GM12878 (cell line): ENCODE data around the gene TBCK. TPM values are rescaled to one million over a fixed set of nuclear protein-coding genes. Genes with fewer than 3 reads are reported as not detected.

Experiments used
- ATAC-seq: fragments of 200-7000 bp; cut with Tn5 transposase; 3 replicates; pipeline ENCODE4 v1.9.1; 2020; ENCODE audit warnings: mild to moderate bottlenecking, moderate library complexity
- BruUV-seq: library from RNA; stranded (reverse); fragments of 400-500 nt; replicated peaks from 2 replicates; lab custom pipeline; 2021; lab: Mats Ljungman, UMichigan
- CTCF ChIA-PET: fragments of 300-600 bp; sonication (Branson Sonifier 250); formaldehyde crosslinking; extraction: SDS; loops from one replicate; lab custom pipeline; 2021; ENCODE audit warnings: inconsistent platforms; lab: Yijun Ruan, JAX
- POLR2A ChIA-PET: fragments of 350-600 bp; formaldehyde crosslinking; extraction: SDS; loops from one replicate; lab custom pipeline; 2021; ENCODE audit warnings: inconsistent platforms; lab: Charles Lee
- RAD21 ChIA-PET: fragments of 300-600 bp; sonication (Branson Sonifier 250); formaldehyde crosslinking; loops from one replicate; lab custom pipeline; 2023; ENCODE audit warnings: antibody characterized with exemption; ENCODE audit not compliant: unreplicated experiment; lab: Charles Lee
- SMC1A ChIA-PET: fragments of 300-600 bp; sonication (Branson Sonifier 250); formaldehyde crosslinking; loops from one replicate; lab custom pipeline; 2023; ENCODE audit not compliant: unreplicated experiment, uncharacterized antibody; lab: Charles Lee
- DNase-seq: peaks from one replicate; pipeline ENCODE4 v3.0.0-alpha.2; 2011; ENCODE audit warnings: low read depth, low spot score
- FAIRE-seq: peaks from 3 replicates; lab custom pipeline; 2011; peaks lifted over from hg19 to GRCh38; lab: Jason Lieb, UNC
- H2AFZ ChIP-seq: 2 replicates; pipeline ENCODE4 v1.6.0; 2011; ENCODE audit warnings: low read depth, low read length, control low read depth; ENCODE audit not compliant: control insufficient read depth
- H3K27ac ChIP-seq: 2 replicates; pipeline ENCODE4 v1.5.1; 2011; ENCODE audit warnings: control low read depth; ENCODE audit not compliant: control insufficient read depth, insufficient read depth
- H3K27me3 ChIP-seq, 2 experiments: replicated peaks in 1 of 2; 2 replicates each; pipeline versions ENCODE4 v1.6.0 to v1.6.1; 2011; ENCODE audit warnings: low read length in 1 of 2; ENCODE audit not compliant: control insufficient read depth in 2 of 2, insufficient read depth in 2 of 2
- H3K36me3 ChIP-seq, 2 experiments: 2 replicates each; pipeline ENCODE4 v1.5.1; 2011; ENCODE audit warnings: low read length in 1 of 2; ENCODE audit not compliant: control insufficient read depth in 2 of 2, insufficient read depth in 2 of 2
- H3K4me1 ChIP-seq: 2 replicates; pipeline ENCODE4 v1.6.1; 2011; ENCODE audit warnings: mild to moderate bottlenecking, low read length, moderate library complexity, mixed read lengths; ENCODE audit not compliant: control insufficient read depth, insufficient read depth
- H3K4me2 ChIP-seq: 2 replicates; pipeline ENCODE4 v1.6.0; 2011; ENCODE audit warnings: control low read depth; ENCODE audit not compliant: control insufficient read depth, insufficient read depth
- H3K4me3 ChIP-seq: fragments of 200-600 bp; sonication (generic); 2 replicates; pipeline ENCODE4 v1.5.1; 2016
- H3K79me2 ChIP-seq: 2 replicates; pipeline ENCODE4 v1.6.0; 2011; ENCODE audit warnings: low read length; ENCODE audit not compliant: control insufficient read depth, insufficient read depth
- H3K9ac ChIP-seq: 2 replicates; pipeline ENCODE4 v1.8.0; 2011; ENCODE audit warnings: low read length, control low read depth, mixed read lengths; ENCODE audit not compliant: control insufficient read depth, insufficient read depth
- H3K9me3 ChIP-seq: replicated peaks from 3 replicates; pipeline ENCODE4 v1.5.1; 2011; ENCODE audit warnings: mild to moderate bottlenecking, low read length; ENCODE audit not compliant: control insufficient read depth, insufficient read depth
- H4K20me1 ChIP-seq: 2 replicates; pipeline ENCODE4 v1.6.0; 2011; ENCODE audit not compliant: control insufficient read depth, insufficient read depth
- BMI1 ChIP-seq: fragments of 450-650 bp; IDR thresholded peaks from 2 replicates; pipeline ENCODE4 v1.6.1; 2016; ENCODE audit warnings: mild to moderate bottlenecking, moderate library complexity, borderline replicate concordance
- BRCA1 ChIP-seq: IDR thresholded peaks from 2 replicates; pipeline ENCODE4 v1.6.1; 2011; ENCODE audit warnings: low read depth, low read length, improper control_type of control experiment
- EED ChIP-seq: sonication (generic); IDR thresholded peaks from 2 replicates; pipeline ENCODE4 v1.6.1; 2016; ENCODE audit warnings: antibody characterized with exemption, low read depth
- IRF5 ChIP-seq: fragments of 450-650 bp; IDR thresholded peaks from 2 replicates; pipeline ENCODE4 v1.6.1; 2017; ENCODE audit warnings: borderline replicate concordance
- JUND ChIP-seq: IDR thresholded peaks from 2 replicates; pipeline ENCODE4 v1.6.1; 2012; ENCODE audit warnings: low read depth, mild to moderate bottlenecking, low read length, improper control_type of control experiment, moderate library complexity
- KAT2A ChIP-seq: conservative IDR thresholded peaks from 2 replicates; pipeline ENCODE4 v1.6.1; 2011; ENCODE audit warnings: low read depth, low read length; ENCODE audit not compliant: control insufficient read depth
- NR2C2 ChIP-seq: IDR thresholded peaks from 2 replicates; pipeline ENCODE4 v1.6.1; 2011; ENCODE audit warnings: borderline replicate concordance, low read depth; ENCODE audit not compliant: control insufficient read depth, insufficient read length
- PAX5 ChIP-seq: IDR thresholded peaks from 2 replicates; pipeline ENCODE4 v1.6.1; 2011; ENCODE audit warnings: low read depth, low read length, borderline replicate concordance
- PBX3 ChIP-seq: IDR thresholded peaks from 2 replicates; pipeline ENCODE4 v1.6.1; 2011; ENCODE audit warnings: mild to moderate bottlenecking, low read depth, low read length, moderate library complexity; ENCODE audit not compliant: insufficient replicate concordance
- PKNOX1 ChIP-seq: fragments of 450-650 bp; IDR thresholded peaks from 2 replicates; pipeline ENCODE4 v1.6.1; 2016; ENCODE audit warnings: mild to moderate bottlenecking
- PRDM15 ChIP-seq: fragments of 450-650 bp; formaldehyde crosslinking; IDR thresholded peaks from 2 replicates; pipeline ENCODE4 v1.4.0; 2020; ENCODE audit warnings: mild to moderate bottlenecking, moderate library complexity
- RBBP5 ChIP-seq: fragments of 200-600 bp; sonication (generic); conservative IDR thresholded peaks from 2 replicates; pipeline ENCODE4 v1.6.1; 2016
- SIN3A ChIP-seq: IDR thresholded peaks from 2 replicates; pipeline ENCODE4 v1.6.1; 2012; ENCODE audit warnings: low read depth, low read length, improper control_type of control experiment
- SUZ12 ChIP-seq: fragments of 200-600 bp; sonication (generic); IDR thresholded peaks from one replicate; pipeline ENCODE4 v1.6.1; 2018; ENCODE audit warnings: antibody characterized with exemption, mild to moderate bottlenecking; ENCODE audit not compliant: unreplicated experiment
- USF1 ChIP-seq: IDR thresholded peaks from 2 replicates; pipeline ENCODE4 v1.6.1; 2011; ENCODE audit warnings: borderline replicate concordance, low read depth, mild to moderate bottlenecking, moderate library complexity, mixed read lengths, low read length; ENCODE audit not compliant: insufficient read depth; ENCODE audit errors: extremely low read length
- ZNF274 ChIP-seq: IDR thresholded peaks from one replicate; pipeline ENCODE4 v1.8.0; 2011; ENCODE audit not compliant: insufficient read length, insufficient read depth
- WGBS: methylation state at CpG from one replicate; pipeline ENCODE4 v1.1.6; 2016; ENCODE audit warnings: low lambda C conversion rate; ENCODE audit not compliant: insufficient replicate concordance, insufficient coverage; ENCODE audit errors: missing lambda C conversion rate; 5-methylcytosine and 5-hydroxymethylcytosine counted together
- in situ Hi-C: fragments of 300-500 bp; cut with MboI; formaldehyde crosslinking; loops from 9 replicates; pipeline ENCODE4 v1.14.3; 2018; ENCODE audit warnings: mixed read lengths
- intact Hi-C: fragments of 100-400 bp; cut with micrococcal nuclease; formaldehyde crosslinking; loops from one replicate; pipeline ENCODE4 v1.14.2; 2022; ENCODE audit not compliant: unreplicated experiment
- polyA plus RNA-seq, 11 experiments: library from polyadenylated mRNA; depleted of rRNA in 4 of 11; unstranded in 6 of 11; stranded (reverse) in 5 of 11; fragments of >200 nt; fragmentation: Nextera tagmentation in 4 of 11; fragmentation: Illumina TruSeq in 1 of 11; extraction: Ambion mirVana in 4 of 11; extraction: Trizol in 1 of 11; gene quantifications; 1 replicate in 1 of 11; 2 replicates in 10 of 11; pipeline versions ENCODE4 v1.2.1 to v1.2.3, GENCODE V29; 2011 to 2016; ENCODE audit warnings: inconsistent platforms in 2 of 11, missing spikeins in 2 of 11, low read depth in 1 of 11
- total RNA-seq, 4 experiments: library from RNA; depleted of rRNA in 3 of 4; stranded (reverse); fragments of >200 nt in 3 of 4; fragmentation: Illumina TruSeq in 1 of 4; extraction: Trizol in 1 of 4; gene quantifications; 2 replicates each; pipeline versions ENCODE4 v1.2.1 to v1.2.3, GENCODE V29; 2013 to 2021

Gene TBCK
- total and polyA plus RNA-seq, 10 of the 15 experiments (the other 5 are each of a cell fraction or from before 2014, with no cell fraction given) = 4.1 to 30.3 (median 20.2) TPM

GRCh38 chr4:106358899-106359298 is 42.9 kb upstream of the TBCK start (continued):
- TF ChIP-seq IRF5 = no peak
- no peak for TF ChIP-seq SUZ12
- no peak for TF ChIP-seq EED
- no peak for TF ChIP-seq RBBP5
- no peak for TF ChIP-seq PAX5
- TF ChIP-seq ZNF274 = no peak
- TF ChIP-seq BMI1 = no peak

GRCh38 chr4:106355193-106355592 is 39.2 kb upstream of the TBCK start:
- Histone ChIP-seq H3K9me3 (no peaks in the 10 kb centered on the region), H3K4me1 (no peaks in the 10 kb centered on the region), H3K36me3 (no peaks in the 10 kb centered on the region), H3K27me3 (no peaks in the 10 kb centered on the region), H3K4me2 (no peak overlapping the region), H3K27ac (no peak overlapping the region), H2AFZ (no peak overlapping the region), H3K4me3 (no peak overlapping the region), H4K20me1 (no peaks in the 10 kb centered on the region), H3K79me2 (no peaks in the 10 kb centered on the region), H3K9ac (no peak overlapping the region)
- RAD21 ChIA-PET = no interaction called here
- 61% methylated on average over 4 of the region's 4 CpGs for WGBS
- SMC1A ChIA-PET = no interaction called here
- intact Hi-C loops = no loop called here
- no peak for ATAC-seq
- FAIRE-seq = no peak
- DNase-seq = no peak
- no TSS peak for BruUV-seq
- POLR2A ChIA-PET = interaction anchor here (0.6 kb wide), 1 partner anchor 180 kb away, joined by 3 read pairs; no protein-coding TSS in a partner anchor
- CTCF ChIA-PET = interaction anchor here (1.6 kb wide), 1 partner anchor 13 kb away, joined by 3 read pairs; no protein-coding TSS in a partner anchor
- in situ Hi-C loops = no loop called here
- no peak for TF ChIP-seq SIN3A
- no peak for TF ChIP-seq PBX3
- no peak for TF ChIP-seq PKNOX1
- no peak for TF ChIP-seq USF1
- TF ChIP-seq NR2C2 = no peak
- no peak for TF ChIP-seq BRCA1
- TF ChIP-seq PRDM15 = no peak
- no peak for TF ChIP-seq JUND
- TF ChIP-seq KAT2A = no peak
